ENCODE data around the gene SLC24A4.

GRCh38 chr14:92416544-92416943 is 93.6 kb downstream of the SLC24A4 start:
- TF ChIP-seq POLR2AphosphoS5 (IDR thresholded peaks at IDR 0.05), result no peak
- no peak for TF ChIP-seq CTCF (IDR thresholded peaks at IDR 0.05)
- TF ChIP-seq POLR2A (IDR thresholded peaks at IDR 0.05), result no peak

Data from upper lobe of left lung (tissue), 4 donors.